Mucosa of descending colon (tissue), 3 donors: Measurements from ENCODE around the gene SMC3. TPM values are rescaled to one million over a fixed set of nuclear protein-coding genes. Genes with fewer than 3 reads are reported as not detected.

ENCODE experiments used
- ATAC-seq: fragments of 200-7000 bp; cut with Tn5 transposase; one replicate; pipeline ENCODE4 v1.9.1; 2020; ENCODE audit warnings: mild to moderate bottlenecking, moderate library complexity
- DNase-seq, 3 donors: peaks; one replicate each; pipeline ENCODE4 v3.0.0-alpha.2; 2020
- H3K36me3 ChIP-seq: fragments of 200-600 bp; one replicate; pipeline ENCODE4 v1.8.0; 2021; ENCODE audit warnings: low read depth, mild to moderate bottlenecking
- H3K4me1 ChIP-seq: fragments of 200-600 bp; one replicate; pipeline ENCODE4 v1.8.0; 2021; ENCODE audit warnings: low read depth, mild to moderate bottlenecking
- H3K4me3 ChIP-seq: fragments of 200-600 bp; one replicate; pipeline ENCODE4 v1.8.0; 2021; ENCODE audit warnings: mild to moderate bottlenecking
- H3K9me3 ChIP-seq: fragments of 200-600 bp; one replicate; pipeline ENCODE4 v1.8.0; 2021; ENCODE audit warnings: mild to moderate bottlenecking
- intact Hi-C, 2 donors: fragments of 100-400 bp; cut with DNase I in 1 of 2; cut with micrococcal nuclease in 1 of 2; formaldehyde crosslinking; loops; one replicate each; pipeline versions ENCODE4 v1.11.0 to v1.11.1; 2022; cut with DNase I, micrococcal nuclease
- total RNA-seq, 3 donors: library from RNA; stranded (reverse); fragmentation: NEBNext Ultra II Directional in 2 of 3; extraction: Animal tissue kit (Norgen Biotek cat#: 25700) in 2 of 3; gene quantifications; one replicate each; pipeline versions ENCODE4 v1.2.1 to v1.2.4, GENCODE V29; 2021 to 2023
- TF ChIP-seq, protein P1 (sequence below): fragments of 200-600 bp; IDR thresholded peaks from one replicate; pipeline ENCODE4 v1.8.0; 2022; ENCODE audit warnings: antibody characterized with exemption, mild to moderate bottlenecking
- donor health status: DM: no; HTN: no; CAD: no; lungs with moderate emphysema.
- donor health status: DM: no; HTN: no; CAD: no.
- donor health status: DM: no; HTN: yes; CAD: no.

Gene SMC3
- total RNA-seq, 3 donors from 2014 or later: 24.1 to 36.3 (median 27.3) TPM

DNA sequence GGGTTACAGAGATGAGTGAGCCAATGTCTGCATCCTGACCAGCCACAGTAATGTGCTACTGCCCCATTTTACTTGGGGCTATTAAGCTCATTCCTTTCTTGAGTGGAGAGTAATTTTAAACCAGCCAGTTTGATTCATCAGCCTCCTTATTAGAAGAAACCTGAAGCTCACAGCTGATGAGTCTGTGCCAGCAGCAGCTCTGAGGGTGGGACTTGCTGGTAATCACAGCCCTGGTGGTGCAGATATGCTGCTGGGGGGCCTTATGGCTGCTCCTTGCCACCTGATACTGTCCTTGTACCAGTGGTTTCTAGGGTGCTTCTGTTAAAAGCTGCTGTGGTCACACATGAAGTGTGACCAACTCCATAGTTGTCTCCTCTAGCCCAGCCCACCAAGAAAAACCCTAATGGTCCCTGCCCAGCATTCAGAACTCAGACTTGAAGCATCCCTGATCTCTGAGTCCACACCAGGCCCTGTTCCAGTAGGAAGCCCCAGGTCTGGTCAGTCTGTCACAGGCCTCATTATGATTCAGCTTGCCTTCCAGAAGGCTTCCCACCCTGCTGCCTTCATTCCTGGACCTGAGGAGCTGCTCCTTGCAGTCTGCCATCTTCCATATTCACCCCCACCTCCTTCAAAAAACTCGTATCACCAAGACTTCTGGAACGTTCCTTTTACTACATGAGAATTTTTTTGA is 47.7 kb downstream of the SMC3 start:
- TF ChIP-seq, protein P1, sequence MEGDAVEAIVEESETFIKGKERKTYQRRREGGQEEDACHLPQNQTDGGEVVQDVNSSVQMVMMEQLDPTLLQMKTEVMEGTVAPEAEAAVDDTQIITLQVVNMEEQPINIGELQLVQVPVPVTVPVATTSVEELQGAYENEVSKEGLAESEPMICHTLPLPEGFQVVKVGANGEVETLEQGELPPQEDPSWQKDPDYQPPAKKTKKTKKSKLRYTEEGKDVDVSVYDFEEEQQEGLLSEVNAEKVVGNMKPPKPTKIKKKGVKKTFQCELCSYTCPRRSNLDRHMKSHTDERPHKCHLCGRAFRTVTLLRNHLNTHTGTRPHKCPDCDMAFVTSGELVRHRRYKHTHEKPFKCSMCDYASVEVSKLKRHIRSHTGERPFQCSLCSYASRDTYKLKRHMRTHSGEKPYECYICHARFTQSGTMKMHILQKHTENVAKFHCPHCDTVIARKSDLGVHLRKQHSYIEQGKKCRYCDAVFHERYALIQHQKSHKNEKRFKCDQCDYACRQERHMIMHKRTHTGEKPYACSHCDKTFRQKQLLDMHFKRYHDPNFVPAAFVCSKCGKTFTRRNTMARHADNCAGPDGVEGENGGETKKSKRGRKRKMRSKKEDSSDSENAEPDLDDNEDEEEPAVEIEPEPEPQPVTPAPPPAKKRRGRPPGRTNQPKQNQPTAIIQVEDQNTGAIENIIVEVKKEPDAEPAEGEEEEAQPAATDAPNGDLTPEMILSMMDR: no peak
- no peaks in the 10 kb centered on the region for H3K4me1 ChIP-seq
- no peaks in the 10 kb centered on the region for H3K9me3 ChIP-seq
- H3K36me3 ChIP-seq: no peaks in the 10 kb centered on the region
- ATAC-seq (no peak), DNase-seq (no peak)
- no peak overlapping the region for H3K4me3 ChIP-seq
- intact Hi-C loops: no loop called here

DNA sequence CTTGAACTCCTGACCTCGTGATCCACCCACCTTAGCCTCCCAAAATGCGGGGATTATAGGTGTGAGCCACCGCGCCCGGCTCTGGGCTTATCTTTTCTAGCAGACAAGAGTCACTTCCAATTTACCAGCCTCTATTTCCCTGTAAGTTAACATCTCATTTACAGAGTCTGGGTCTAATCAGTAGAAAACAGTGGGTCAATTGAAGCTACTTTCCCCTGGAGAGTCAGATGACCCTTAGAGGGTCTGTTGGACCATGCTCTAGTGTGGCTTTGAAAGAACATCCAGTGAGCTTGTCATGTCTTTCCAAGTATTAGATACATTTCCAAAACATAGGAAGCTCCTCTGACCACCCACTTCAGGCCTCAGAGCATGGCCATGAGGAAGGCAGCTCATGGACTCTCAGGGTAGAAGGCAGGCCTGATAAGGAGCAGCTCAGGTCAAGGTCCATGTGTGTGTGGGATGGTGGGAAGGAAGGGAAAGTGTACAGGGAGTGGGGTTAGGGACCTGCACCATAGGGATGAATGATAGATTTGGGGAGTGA is 49.1 kb downstream of the SMC3 start:
- Histone ChIP-seq H3K9me3 (no peaks in the 10 kb centered on the region), H3K4me3 (no peak overlapping the region), H3K4me1 (no peaks in the 10 kb centered on the region), H3K36me3 (no peaks in the 10 kb centered on the region)
- ATAC-seq (peak; percentile 40), DNase-seq (no peak)
- intact Hi-C loops: no loop called here
- TF ChIP-seq, protein P1: no peak

DNA sequence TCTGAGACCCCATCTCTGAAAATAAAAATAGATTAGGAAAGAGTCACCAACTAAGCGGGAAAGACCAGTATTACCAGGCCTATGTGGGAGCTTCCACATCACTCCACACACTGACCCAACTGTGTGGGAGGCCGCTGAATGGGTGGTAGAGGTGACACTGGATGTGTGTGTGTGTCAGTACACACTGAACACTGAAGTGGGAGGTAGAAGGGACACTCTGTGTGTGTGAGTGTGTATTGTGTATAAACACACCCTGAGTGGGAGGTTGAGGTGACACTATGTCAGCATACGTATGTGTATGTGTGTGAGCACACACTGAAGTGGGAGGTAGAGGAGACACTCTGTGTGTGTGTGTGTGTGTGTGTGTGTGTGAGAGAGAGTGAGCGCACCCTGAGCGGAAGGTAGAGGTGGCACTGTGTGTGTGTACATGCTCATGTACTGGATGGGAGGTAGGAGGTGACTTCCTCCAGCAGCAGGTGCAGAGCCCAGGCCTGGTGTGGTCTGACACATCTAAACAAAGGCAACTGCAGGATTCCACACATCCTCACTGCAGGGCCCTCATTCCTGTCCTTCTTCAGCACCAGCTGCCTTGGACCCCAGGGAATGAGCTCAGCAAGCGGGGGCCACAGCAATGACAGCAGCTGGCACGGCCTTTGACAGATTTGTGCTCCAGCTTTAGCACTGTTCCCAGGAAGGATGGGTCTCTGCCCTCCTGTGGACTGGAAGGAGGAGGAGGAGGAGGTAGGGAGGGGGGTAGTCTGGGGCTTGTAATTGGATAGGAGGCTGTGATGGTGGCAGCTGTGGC is 50.1 kb downstream of the SMC3 start:
- intact Hi-C loops: no loop called here
- H3K4me1 ChIP-seq: no peaks in the 10 kb centered on the region
- no peaks in the 10 kb centered on the region for H3K9me3 ChIP-seq
- no peak for DNase-seq
- H3K36me3 ChIP-seq: no peaks in the 10 kb centered on the region
- H3K4me3 ChIP-seq: no peak overlapping the region
- TF ChIP-seq, protein P1: no peak
- ATAC-seq: peak; percentile 25

DNA sequence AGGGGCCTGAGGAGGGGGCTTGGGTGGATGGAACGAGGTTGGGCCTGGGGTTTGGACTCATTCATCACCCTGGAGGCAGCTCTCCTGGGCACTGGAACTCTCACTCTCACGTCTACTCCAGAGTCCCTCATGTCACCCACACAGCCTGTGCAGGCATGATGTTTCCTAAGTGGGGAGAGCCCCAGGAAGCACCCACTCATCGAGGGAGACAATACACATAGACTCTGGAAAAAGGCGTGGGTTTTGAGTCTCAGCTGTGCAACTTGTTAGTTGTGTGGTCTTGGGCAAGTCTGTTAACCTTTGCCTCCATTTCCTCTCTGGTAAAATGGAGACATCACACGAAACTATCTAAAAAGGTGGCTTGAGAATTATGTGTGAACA is 50.7 kb downstream of the SMC3 start:
- DNase-seq (no peak), ATAC-seq (no peak)
- H3K4me1 ChIP-seq: no peaks in the 10 kb centered on the region
- H3K4me3 ChIP-seq: no peak overlapping the region
- H3K9me3 ChIP-seq: no peaks in the 10 kb centered on the region
- TF ChIP-seq, protein P1: no peak
- intact Hi-C loops: no loop called here
- H3K36me3 ChIP-seq: no peaks in the 10 kb centered on the region

DNA sequence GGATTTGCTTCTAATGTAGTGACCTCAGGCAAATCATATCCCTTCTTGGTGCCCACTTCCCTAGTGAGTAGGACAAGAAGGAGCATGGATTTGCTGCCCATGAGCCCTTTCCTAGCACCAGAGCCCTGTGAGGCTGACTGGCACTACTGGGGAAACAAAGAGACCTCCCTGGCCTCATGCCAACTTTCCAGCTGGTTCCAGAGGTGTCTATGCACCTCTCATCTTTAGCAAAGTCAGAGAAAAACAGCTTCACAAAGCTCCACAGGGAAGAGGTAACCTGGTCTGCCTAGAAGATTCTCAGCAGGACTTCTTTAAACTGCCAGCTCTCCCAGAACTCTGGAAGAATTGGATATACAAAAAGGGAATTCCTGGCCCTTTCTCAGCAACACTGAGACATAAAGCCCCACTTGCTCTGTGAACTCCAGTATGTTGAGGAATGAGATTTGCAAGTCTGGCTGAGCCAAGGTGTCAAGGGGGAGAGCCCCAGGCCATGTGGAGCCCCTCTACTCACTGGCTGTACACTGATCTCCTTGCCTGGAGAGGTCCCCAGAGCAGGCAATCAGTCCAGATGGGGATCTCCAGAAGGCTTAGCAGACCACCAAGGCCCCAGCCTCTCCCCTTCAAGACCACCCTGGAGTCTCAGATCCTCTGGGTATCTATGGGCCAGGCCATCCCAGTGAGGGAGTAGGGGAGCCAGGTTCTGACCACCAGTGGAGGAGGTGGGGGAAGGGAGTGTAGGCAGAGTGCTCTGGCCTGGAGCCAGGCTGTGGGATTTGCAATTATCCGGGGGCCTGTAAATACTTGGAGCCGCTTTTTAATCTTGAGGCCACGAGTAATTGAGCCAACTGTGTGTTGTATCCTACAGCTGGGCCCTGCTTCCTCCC is 52.3 kb downstream of the SMC3 start:
- Histone ChIP-seq H3K4me1 (no peaks in the 10 kb centered on the region), H3K4me3 (no peak overlapping the region), H3K36me3 (no peaks in the 10 kb centered on the region), H3K9me3 (no peaks in the 10 kb centered on the region)
- intact Hi-C loops: no loop called here
- TF ChIP-seq, protein P1: no peak
- DNase-seq (no peak), ATAC-seq (no peak)
